HEK293 (cell line): ENCODE measurements around the gene ARHGAP26.

ENCODE experiments used
- SCRT1 ChIP-seq: fragments of 450-650 bp; formaldehyde crosslinking; IDR thresholded peaks from 2 replicates; pipeline ENCODE4 v1.5.1; 2016; ENCODE audit warnings: missing biosample characterization, missing genetic modification characterization, borderline replicate concordance
- YY1 ChIP-seq: fragments of 450-650 bp; formaldehyde crosslinking; IDR thresholded peaks from 2 replicates; pipeline ENCODE4 v1.5.1; 2018; ENCODE audit warnings: missing biosample characterization, missing genetic modification characterization
- ZBTB17 ChIP-seq: fragments of 450-650 bp; formaldehyde crosslinking; IDR thresholded peaks from 2 replicates; pipeline ENCODE4 v1.5.1; 2016; ENCODE audit warnings: missing biosample characterization, missing genetic modification characterization
- ZNF223 ChIP-seq: fragments of 450-650 bp; formaldehyde crosslinking; IDR thresholded peaks from 2 replicates; pipeline ENCODE4 v1.5.1; 2016; ENCODE audit warnings: missing biosample characterization, missing genetic modification characterization
- ZNF24 ChIP-seq: fragments of 450-650 bp; formaldehyde crosslinking; IDR thresholded peaks from 2 replicates; pipeline ENCODE4 v1.5.1; 2016; ENCODE audit warnings: missing biosample characterization, missing genetic modification characterization
- ZNF274 ChIP-seq, 2 experiments: fragments of 200-500 bp in 1 of 2; fragments of 450-650 bp in 1 of 2; sonication (Bioruptor generic) in 1 of 2; formaldehyde crosslinking in 1 of 2; IDR thresholded peaks; 2 replicates each; pipeline versions ENCODE4 v1.5.1 to v1.6.1; 2014 to 2016; ENCODE audit warnings: borderline replicate concordance in 1 of 2, inconsistent platforms in 1 of 2, low read length in 1 of 2, missing biosample characterization in 1 of 2, missing genetic modification characterization in 1 of 2
- ZNF549 ChIP-seq: fragments of 450-650 bp; IDR thresholded peaks from 2 replicates; pipeline ENCODE4 v1.5.1; 2018; ENCODE audit warnings: missing biosample characterization, missing genetic modification characterization, mild to moderate bottlenecking, inconsistent platforms, moderate library complexity
- ZNF660 ChIP-seq: fragments of 450-650 bp; IDR thresholded peaks from 2 replicates; pipeline ENCODE4 v1.5.1; 2018; ENCODE audit warnings: missing biosample characterization, mild to moderate bottlenecking, missing genetic modification characterization
- ZNF792 ChIP-seq: fragments of 450-650 bp; formaldehyde crosslinking; IDR thresholded peaks from 2 replicates; pipeline ENCODE4 v1.5.1; 2016; ENCODE audit warnings: missing biosample characterization, missing genetic modification characterization
- TF ChIP-seq, protein P1 (sequence below): IDR thresholded peaks from 2 replicates; pipeline ENCODE4 v1.6.1; 2011; ENCODE audit warnings: mild to moderate bottlenecking, low read depth, low read length, borderline replicate concordance
- TF ChIP-seq, protein P2 (sequence below): fragments of 450-650 bp; formaldehyde crosslinking; IDR thresholded peaks from 2 replicates; pipeline ENCODE4 v1.5.1; 2016; ENCODE audit warnings: missing biosample characterization, missing genetic modification characterization
- TF ChIP-seq, protein P3 (sequence below): fragments of 450-650 bp; formaldehyde crosslinking; IDR thresholded peaks from 2 replicates; pipeline ENCODE4 v1.5.1; 2016; ENCODE audit warnings: missing biosample characterization, missing genetic modification characterization
- TF ChIP-seq, protein P4 (sequence below): fragments of 450-650 bp; formaldehyde crosslinking; IDR thresholded peaks from 2 replicates; pipeline ENCODE4 v1.5.1; 2017; ENCODE audit warnings: missing biosample characterization, missing genetic modification characterization
- TF ChIP-seq, protein P5 (sequence below): fragments of 450-650 bp; formaldehyde crosslinking; IDR thresholded peaks from 2 replicates; pipeline ENCODE4 v1.5.1; 2016; ENCODE audit warnings: missing biosample characterization, missing genetic modification characterization, borderline replicate concordance

DNA sequence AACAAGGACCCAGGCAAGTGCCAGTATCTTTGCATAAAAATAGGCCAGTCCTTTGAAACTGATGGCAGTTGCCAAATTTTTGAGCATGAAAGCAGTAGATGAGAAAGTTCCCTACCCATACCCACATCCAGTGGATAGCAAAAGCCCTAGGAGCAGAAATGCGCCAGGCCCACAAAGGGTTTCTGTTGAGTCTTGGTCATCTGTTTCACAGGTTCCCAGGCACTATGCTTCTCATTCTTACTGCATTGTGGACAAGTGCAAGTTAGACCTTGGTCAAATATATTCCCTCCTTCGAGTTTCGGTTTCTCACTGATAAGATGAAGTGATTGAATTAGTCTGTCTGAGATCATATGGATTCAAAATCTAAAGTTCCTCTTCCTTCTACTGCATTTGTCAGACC is 481.0 kb downstream of the ARHGAP26 start:
- TF ChIP-seq SCRT1 (no peak), ZNF549 (tag by site-specific recombination) (no peak), ZNF24 (tag by site-specific recombination) (no peak), ZNF660 (no peak), ZBTB17 (tag by site-specific recombination) (no peak), ZNF274 (IDR thresholded peaks at IDR 0.05; ENCODE audit: low read length) (no peak), ZNF274 (tag by site-specific recombination; IDR thresholded peaks at IDR 0.05; ENCODE audit: borderline replicate concordance) (no peak), ZNF223 (tag by site-specific recombination) (no peak), YY1 (tag by site-specific recombination) (no peak), ZNF792 (tag by site-specific recombination) (no peak)
- TF ChIP-seq, protein P1, sequence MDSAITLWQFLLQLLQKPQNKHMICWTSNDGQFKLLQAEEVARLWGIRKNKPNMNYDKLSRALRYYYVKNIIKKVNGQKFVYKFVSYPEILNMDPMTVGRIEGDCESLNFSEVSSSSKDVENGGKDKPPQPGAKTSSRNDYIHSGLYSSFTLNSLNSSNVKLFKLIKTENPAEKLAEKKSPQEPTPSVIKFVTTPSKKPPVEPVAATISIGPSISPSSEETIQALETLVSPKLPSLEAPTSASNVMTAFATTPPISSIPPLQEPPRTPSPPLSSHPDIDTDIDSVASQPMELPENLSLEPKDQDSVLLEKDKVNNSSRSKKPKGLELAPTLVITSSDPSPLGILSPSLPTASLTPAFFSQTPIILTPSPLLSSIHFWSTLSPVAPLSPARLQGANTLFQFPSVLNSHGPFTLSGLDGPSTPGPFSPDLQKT: no peak
- TF ChIP-seq, protein P2, sequence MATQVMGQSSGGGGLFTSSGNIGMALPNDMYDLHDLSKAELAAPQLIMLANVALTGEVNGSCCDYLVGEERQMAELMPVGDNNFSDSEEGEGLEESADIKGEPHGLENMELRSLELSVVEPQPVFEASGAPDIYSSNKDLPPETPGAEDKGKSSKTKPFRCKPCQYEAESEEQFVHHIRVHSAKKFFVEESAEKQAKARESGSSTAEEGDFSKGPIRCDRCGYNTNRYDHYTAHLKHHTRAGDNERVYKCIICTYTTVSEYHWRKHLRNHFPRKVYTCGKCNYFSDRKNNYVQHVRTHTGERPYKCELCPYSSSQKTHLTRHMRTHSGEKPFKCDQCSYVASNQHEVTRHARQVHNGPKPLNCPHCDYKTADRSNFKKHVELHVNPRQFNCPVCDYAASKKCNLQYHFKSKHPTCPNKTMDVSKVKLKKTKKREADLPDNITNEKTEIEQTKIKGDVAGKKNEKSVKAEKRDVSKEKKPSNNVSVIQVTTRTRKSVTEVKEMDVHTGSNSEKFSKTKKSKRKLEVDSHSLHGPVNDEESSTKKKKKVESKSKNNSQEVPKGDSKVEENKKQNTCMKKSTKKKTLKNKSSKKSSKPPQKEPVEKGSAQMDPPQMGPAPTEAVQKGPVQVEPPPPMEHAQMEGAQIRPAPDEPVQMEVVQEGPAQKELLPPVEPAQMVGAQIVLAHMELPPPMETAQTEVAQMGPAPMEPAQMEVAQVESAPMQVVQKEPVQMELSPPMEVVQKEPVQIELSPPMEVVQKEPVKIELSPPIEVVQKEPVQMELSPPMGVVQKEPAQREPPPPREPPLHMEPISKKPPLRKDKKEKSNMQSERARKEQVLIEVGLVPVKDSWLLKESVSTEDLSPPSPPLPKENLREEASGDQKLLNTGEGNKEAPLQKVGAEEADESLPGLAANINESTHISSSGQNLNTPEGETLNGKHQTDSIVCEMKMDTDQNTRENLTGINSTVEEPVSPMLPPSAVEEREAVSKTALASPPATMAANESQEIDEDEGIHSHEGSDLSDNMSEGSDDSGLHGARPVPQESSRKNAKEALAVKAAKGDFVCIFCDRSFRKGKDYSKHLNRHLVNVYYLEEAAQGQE (tag by site-specific recombination): no peak
- TF ChIP-seq, protein P3, sequence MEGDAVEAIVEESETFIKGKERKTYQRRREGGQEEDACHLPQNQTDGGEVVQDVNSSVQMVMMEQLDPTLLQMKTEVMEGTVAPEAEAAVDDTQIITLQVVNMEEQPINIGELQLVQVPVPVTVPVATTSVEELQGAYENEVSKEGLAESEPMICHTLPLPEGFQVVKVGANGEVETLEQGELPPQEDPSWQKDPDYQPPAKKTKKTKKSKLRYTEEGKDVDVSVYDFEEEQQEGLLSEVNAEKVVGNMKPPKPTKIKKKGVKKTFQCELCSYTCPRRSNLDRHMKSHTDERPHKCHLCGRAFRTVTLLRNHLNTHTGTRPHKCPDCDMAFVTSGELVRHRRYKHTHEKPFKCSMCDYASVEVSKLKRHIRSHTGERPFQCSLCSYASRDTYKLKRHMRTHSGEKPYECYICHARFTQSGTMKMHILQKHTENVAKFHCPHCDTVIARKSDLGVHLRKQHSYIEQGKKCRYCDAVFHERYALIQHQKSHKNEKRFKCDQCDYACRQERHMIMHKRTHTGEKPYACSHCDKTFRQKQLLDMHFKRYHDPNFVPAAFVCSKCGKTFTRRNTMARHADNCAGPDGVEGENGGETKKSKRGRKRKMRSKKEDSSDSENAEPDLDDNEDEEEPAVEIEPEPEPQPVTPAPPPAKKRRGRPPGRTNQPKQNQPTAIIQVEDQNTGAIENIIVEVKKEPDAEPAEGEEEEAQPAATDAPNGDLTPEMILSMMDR (tag by site-specific recombination): no peak
- TF ChIP-seq, protein P4, sequence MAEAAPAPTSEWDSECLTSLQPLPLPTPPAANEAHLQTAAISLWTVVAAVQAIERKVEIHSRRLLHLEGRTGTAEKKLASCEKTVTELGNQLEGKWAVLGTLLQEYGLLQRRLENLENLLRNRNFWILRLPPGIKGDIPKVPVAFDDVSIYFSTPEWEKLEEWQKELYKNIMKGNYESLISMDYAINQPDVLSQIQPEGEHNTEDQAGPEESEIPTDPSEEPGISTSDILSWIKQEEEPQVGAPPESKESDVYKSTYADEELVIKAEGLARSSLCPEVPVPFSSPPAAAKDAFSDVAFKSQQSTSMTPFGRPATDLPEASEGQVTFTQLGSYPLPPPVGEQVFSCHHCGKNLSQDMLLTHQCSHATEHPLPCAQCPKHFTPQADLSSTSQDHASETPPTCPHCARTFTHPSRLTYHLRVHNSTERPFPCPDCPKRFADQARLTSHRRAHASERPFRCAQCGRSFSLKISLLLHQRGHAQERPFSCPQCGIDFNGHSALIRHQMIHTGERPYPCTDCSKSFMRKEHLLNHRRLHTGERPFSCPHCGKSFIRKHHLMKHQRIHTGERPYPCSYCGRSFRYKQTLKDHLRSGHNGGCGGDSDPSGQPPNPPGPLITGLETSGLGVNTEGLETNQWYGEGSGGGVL (tag by site-specific recombination): no peak
- TF ChIP-seq, protein P5, sequence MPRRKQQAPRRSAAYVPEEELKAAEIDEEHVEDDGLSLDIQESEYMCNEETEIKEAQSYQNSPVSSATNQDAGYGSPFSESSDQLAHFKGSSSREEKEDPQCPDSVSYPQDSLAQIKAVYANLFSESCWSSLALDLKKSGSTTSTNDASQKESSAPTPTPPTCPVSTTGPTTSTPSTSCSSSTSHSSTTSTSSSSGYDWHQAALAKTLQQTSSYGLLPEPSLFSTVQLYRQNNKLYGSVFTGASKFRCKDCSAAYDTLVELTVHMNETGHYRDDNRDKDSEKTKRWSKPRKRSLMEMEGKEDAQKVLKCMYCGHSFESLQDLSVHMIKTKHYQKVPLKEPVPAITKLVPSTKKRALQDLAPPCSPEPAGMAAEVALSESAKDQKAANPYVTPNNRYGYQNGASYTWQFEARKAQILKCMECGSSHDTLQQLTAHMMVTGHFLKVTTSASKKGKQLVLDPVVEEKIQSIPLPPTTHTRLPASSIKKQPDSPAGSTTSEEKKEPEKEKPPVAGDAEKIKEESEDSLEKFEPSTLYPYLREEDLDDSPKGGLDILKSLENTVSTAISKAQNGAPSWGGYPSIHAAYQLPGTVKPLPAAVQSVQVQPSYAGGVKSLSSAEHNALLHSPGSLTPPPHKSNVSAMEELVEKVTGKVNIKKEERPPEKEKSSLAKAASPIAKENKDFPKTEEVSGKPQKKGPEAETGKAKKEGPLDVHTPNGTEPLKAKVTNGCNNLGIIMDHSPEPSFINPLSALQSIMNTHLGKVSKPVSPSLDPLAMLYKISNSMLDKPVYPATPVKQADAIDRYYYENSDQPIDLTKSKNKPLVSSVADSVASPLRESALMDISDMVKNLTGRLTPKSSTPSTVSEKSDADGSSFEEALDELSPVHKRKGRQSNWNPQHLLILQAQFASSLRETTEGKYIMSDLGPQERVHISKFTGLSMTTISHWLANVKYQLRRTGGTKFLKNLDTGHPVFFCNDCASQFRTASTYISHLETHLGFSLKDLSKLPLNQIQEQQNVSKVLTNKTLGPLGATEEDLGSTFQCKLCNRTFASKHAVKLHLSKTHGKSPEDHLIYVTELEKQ (tag by site-specific recombination): no peak
